Hematopoietic multipotent progenitor cell treated with erythropoietin and hydrocortisone succinate and interleukin-3 and kit ligand, for 8 days (in vitro differentiated cells): ENCODE measurements around the gene CES4A.
A peak's percentile ranks its signal among the peaks of the same experiment; 100 is the strongest.
"Not testable (repeated sequence)": the region's sequence is repeated elsewhere in the genome, so short reads cannot be mapped to it uniquely, and the experiment has no call there.

Experiments used
- DNase-seq: peaks from one replicate; pipeline ENCODE4 v3.0.0-alpha.2; 2015

The CES4A gene

DNA sequence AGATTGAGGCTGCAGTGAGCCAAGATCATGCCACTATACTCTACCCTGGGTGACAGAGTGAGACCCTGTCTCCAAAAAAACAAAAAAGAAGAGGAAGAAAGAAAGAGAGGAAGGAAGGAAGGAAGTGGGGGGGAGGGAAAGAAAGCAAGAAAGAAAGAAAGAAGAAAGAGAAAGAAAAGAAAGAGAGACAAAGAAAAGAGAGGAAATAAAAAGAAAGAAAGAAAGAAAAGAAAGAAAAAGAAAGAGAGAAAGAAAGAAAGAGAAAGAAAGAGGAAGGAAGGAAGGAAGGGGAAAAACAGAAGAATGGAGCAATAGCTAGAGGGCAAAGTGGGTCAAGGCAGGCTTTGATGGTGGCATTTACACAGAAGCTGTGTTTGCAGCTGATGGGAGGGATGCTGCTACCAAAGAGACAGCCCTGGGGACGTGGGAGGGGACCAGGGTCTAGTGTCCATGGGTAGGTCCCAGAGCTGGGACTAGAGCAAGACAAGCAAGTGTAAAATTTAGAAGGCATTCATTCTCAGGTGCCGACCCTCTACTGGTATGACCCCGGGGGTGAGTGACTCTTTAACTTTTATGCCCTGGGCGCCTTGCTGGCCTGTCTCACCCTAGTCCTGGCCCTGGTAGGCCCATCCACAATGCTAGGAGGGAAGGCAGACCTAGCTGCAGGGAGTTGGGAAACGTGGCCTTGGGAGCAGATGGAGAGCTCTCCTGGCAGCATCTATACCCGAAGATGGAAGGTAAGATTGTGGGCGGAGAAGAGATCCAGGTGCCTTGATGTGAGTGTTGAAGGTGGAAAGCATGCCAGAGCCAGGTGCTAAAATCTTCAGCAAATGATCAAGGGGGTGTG is 29.3 kb upstream of the CES4A start:
- DNase-seq: no peak

DNA sequence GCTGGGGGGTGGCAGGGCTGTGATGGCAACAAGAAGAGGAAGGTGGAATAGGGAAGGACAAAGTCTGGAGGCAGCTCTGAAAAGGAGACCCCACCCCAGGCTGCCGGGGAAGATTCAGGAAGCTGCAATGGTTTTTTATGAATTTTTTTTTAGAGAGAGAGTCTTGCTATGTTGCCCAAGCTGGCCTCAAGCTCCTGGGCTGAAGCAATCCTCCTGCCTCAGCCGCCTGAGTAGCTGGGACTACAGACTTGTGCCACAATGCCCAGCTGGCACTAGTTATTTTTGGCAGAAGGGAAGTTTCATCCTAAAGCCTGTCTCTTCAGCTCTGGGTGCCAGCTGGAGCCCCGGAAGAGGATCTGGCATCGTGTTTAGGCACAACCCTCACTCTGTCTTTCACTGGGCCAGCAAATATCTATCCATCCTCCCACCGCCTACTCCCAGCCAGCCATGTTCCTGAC is 28.7 kb upstream of the CES4A start:
- DNase-seq: no peak

DNA sequence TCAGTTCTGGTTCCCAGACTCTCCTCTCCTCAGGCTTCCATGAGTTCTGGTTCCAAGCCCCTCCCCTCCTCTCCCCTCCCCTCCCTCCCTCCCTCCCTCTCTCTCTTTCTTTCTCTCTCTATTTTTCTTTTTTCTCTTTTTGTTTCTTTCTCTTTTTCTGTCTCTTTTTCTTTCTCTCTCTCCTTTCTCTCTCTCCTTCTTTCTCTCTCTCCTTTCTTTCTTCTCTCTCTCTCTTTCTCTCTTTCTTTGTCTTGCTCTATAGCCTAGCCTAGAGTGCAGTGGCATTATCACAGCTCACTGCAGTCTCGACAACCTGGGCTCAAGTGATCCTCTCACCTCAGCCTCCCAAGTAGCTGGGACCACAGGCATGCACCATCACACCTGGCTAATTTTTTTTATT is 28.1 kb upstream of the CES4A start:
- no peak for DNase-seq

DNA sequence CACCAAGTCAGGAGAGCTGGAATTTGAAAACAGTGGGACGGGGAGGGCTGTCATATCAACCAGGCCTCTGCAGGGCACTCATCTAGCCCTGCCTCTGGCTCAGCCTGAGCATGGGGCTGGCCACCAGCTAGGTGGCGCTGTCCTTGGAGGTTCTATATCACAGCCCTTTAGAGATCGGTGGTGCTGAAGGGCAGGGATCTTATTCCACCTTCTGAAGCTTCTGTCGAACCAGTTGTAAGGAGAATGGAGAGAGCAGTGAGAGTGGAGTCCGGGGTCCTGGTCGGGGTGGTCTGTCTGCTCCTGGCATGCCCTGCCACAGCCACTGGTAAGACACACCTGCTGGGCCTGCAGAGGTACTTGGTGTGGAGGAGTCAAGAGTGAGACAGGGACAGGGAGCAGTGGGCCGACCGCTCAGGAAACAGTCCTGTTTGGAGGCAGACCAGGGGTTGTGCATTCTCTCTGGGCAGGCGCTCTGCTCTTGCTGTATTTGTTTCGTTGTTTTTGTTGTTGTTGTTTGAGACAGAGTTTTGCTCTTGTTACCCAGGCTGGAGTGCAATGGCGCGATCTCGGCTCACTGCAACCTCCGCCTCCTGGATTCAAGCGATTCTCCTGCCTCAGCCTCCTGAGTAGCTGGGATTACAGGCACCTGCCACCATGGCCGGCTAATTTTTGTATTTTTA is 27.2 kb upstream of the CES4A start, which contains the start of gene CES3:
CES3 (plus strand) TSS at position 202 of the 680 bp plus-strand sequence; CDS start at position 244, 42 bp downstream.
- DNase-seq: peak; percentile 79

DNA sequence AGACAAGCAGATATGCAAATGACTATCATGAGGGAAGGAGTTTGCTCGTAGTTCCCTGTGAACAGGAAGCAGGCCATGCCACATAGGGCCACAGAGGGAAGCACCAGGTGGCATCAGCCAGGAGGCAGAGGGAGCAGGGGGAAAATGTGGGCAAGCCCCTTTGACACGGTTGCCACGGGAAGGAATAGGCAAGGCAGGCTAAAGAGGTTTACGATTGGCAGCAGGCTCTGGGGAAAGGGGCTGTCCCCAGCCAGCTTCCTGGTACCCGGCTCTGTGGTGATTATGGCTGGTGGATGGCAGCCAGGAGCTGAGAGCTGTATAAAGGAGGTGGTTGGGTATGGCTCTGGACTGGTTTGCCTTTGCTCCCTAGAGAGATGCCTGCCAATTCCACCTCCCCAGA is 26.5 kb upstream of the CES4A start:
- DNase-seq: no peak

DNA sequence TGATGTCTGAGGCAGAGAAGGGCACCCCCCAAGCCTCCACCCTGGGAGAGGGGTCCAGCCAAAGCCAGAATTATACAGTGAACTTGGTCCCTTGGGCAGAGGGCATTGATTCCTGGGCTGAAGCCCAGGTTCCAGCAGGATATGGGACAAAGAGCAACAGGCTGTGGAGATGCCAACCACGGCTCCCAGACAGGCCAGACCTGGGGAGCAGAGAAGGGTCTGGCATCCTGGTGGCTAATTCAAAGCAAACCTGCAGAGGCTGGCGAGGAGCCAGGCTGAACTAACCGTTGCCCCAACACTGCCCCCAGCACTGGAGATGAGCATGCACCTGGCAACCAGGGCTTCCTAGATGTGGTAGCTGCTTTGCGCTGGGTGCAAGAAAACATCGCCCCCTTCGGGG is 24.3 kb upstream of the CES4A start:
- DNase-seq: no peak

DNA sequence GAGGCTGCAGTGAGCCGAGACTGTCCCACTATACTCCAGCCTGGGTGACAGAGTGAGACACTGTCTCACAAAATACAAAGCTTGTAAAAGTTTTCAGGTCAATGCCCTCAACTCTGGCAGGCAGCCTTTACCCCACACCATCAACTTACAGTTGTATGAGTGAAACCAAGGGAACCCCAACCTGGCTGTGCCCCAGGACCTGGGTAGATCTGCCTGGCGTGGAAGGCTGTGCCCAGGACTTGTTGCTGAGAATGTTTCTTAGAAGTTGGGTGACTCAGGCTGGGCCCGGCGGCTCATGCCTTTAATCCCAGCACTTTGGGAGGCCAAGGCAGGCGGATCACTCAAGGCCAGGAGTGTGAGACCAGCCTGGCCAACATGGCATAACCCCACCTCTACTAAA is 19.5 kb upstream of the CES4A start:
- DNase-seq: no peak

DNA sequence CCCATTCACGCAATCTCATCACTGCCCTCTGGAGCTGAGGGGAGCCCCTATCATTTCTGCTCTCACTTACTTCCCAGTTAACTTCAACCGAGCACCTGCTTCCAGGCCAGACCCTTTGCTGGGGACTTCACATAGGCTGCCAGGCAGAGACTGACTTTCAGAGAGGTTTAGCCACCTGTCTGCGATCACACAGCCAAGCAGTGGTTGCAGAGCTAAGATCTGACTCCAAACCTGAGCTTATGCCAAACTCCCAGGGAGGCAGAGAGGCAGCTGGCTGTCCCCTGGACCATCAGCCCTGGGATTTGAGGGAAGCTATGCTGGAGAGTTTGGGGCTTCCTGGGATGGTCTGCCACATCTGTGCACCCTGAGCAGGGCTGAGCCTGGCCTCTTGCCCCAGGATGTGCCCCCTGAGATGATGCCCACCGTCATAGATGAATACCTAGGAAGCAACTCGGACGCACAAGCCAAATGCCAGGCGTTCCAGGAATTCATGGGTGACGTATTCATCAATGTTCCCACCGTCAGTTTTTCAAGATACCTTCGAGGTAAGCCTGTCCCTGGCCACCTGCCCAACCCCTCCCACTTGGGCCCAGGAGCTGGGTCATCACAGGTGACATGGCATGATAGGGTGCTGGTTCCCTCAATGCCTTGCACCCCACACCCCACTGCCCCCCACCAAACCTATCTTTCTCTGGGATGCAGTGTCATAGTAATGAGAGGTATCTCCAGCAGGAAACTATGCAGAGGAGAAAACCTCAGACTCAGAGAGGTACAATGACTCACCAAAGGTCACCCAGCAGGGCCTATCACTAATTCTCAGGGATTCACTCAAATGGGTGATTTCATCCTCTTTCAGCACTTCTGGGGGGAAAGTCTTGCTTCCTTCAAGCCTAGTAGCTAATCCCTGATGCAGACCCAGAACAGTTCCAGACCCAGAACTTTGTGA is 17.3 kb upstream of the CES4A start:
- DNase-seq: no peak

DNA sequence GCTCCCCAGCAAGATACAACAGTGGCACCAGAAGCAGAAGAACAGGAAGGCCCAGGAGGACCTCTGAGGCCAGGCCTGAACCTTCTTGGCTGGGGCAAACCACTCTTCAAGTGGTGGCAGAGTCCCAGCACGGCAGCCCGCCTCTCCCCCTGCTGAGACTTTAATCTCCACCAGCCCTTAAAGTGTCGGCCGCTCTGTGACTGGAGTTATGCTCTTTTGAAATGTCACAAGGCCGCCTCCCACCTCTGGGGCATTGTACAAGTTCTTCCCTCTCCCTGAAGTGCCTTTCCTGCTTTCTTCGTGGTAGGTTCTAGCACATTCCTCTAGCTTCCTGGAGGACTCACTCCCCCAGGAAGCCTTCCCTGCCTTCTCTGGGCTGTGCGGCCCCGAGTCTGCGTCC is 15.4 kb upstream of the CES4A start:
- DNase-seq: no peak

DNA sequence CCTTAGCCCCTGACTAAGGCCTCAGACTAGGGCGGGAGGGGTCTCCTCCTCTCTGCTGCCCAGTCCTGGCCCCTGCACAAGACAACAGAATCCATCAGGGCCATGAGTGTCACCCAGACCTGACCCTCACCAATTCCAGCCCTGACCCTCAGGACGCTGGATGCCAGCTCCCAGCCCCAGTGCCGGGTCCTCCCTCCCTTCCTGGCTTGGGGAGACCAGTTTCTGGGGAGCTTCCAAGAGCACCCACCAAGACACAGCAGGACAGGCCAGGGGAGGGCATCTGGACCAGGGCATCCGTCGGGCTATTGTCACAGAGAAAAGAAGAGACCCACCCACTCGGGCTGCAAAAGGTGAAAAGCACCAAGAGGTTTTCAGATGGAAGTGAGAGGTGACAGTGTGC is 14.7 kb upstream of the CES4A start:
- DNase-seq: no peak

DNA sequence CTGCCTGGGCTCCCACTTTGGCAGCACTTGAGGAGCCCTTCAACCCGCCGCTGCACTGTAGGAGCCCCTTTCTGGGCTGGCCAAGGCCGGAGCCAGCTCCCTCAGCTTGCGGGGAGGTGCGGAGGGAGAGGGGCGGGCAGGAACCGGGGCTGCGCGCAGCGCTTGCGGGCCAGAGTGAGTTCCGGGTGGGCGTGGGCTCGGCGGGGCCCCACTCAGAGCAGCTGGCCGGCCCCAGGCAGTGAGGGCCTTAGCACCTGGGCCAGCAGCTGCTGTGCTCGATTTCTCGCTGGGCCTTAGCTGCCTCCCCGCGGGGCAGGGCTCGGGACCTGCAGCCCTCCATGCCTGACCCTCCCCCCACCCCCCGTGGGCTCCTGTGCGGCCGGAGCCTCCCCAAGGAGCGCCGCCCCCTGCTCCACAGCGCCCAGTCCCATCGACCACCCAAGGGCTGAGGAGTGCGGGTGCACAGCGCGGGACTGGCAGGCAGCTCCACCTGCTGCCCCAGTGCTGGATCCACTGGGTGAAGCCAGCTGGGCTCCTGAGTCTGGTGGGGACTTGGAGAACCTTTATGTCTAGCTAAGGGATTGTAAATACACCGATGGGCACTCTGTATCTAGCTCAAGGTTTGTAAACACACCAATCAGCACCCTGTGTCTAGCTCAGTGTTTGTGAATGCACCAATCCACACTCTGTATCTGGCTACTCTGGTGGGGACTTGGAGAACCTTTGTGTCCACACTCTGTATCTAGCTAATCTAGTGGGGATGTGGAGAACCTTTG is 14.0 kb upstream of the CES4A start:
- not testable (repeated sequence) for DNase-seq

DNA sequence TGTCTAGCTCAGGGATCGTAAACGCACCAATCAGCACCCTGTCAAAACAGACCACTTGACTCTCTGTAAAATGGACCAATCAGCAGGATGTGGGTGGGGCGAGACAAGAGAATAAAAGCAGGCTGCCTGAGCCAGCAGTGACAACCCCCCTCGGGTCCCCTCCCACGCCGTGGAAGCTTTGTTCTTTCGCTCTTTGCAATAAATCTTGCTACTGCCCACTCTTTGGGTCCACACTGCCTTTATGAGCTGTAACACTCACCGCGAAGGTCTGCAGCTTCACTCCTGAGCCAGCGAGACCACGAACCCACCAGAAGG is 13.5 kb upstream of the CES4A start:
- peak; percentile 16 for DNase-seq

DNA sequence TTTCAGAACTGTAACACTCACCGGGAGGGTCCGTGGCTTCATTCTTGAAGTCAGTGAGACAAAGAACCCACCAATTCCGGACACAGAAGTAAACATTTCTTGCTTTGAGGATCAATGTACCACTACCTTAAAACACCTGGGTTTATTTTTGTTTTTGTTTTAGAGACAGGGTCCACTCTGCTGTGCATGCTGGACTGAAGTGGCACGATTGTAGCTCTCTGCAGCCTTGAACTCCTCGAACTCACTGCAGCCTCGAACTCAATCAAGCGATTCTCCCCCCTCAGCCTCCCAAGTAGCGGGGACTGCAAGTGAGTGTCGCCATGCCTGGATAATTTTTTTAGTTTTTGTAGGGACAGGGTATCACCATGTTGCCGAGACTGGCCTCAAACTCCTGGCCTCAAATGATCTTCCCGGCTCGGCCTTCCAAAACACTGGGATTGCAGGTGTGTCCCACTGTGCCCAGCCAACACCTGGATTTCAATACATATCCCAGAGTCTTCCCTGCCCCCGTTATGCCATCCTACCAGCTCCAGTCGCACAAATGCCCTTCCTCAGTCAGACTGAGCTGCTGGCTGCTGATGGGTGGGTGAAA is 13.0 kb upstream of the CES4A start:
- DNase-seq: no peak

DNA sequence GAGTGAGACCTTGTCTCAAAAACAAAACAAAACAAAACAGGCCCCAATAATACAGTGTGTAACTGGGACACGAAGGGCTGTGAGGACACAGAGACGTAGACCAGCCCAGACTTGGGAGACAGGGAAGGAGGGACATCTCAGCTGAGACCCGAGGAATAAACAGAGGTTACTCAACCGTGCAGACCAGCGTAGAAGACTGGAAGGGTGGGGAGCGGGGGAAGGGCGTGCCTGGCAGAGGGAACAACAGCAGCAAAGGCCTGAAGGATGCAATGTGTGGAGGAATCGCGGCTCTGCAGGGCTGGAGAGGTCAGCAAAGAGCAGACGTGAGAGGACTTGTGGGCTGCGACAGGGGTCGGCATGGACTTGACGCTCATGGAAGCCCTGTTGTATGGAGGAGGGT is 11.6 kb upstream of the CES4A start:
- no peak for DNase-seq

DNA sequence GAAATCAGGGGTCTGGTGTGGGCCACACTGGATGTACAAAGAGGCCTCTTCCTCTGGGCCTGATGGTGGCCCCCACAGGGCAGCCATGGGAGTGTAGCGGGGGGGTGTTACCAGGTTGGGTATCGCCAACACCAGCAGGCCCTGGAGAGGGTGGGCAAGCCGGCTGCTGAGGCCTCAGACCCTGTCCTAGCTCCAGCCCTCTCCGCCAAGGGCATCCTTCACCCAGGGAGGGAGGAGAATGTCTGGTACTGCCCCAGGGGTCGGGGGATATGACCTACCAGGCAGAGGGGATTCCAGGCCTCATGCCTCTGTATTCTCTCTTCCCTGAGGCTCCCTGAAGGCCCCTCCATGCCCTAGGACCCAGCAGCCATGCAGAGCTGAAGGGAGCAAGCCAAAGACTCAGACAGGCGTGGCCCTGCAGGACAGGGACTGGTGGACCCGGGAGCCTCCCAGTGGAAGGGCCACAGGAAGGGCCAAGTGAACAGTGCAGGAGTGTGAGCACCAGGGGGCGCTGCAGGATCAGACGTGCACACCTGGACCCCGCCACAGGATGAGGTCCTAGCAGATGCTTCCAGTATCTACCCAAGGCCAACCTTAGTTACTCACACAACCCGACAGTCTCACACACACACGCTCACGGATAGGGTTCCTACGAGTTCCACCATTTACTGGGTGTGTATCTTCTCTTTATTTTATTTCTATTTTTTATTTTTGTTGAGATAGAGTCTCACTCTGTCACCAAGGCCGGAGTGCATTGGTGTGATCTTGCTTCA is 10.9 kb upstream of the CES4A start:
- DNase-seq: peak; percentile 80

DNA sequence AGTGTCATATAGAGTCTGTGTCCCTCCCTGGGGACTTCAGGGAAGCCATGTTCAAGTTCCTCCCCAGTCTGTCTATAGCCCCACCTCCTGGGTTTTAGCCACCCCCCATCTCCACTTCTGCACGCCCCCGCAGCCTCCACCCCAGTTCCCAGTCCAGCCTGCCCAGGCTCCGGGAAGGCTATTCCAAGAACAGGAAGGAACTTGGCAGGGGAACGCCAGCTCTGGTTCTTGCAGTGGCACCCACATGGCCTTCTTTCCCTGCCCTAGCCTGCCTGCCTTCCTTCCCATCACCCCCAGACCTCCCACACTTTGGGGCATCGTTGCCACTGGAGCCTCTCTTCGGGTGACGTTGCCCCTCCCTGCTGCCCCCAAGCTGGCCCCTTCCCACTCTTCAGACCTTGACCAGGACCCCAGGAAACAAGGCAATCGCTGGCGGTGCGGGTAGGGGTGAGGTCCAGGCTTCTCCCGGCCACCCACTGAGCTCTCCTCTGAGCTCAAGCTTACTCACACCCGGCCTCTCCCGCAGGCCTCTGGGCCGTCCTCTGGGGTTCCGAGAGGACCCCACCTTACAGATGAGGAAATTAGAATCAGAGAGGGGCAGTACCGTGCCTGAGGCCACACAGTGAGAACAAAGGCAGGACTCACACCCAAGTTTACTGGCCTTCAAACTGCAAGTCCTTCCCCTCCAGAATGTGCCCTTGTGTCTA is 9.2 kb upstream of the CES4A start:
- DNase-seq: no peak

DNA sequence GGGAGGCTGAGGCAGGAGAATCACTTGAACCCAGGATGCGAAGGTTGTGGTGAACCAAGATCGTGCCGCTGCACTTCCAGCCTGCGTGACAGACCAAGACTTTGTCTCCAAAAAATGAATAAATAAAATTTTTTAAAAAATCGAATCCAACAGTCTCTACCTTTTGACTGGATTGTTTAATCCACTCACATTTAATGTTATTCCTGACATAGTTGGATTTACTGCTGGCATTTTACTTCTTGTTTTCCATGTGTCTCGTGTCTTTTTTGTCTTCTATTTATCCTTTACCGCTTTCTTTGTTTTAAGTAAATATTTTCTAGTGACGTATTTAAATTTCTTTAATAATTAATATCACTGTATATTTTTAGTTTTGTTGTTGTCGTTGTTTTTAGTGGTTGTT is 5.4 kb upstream of the CES4A start:
- DNase-seq: no peak

DNA sequence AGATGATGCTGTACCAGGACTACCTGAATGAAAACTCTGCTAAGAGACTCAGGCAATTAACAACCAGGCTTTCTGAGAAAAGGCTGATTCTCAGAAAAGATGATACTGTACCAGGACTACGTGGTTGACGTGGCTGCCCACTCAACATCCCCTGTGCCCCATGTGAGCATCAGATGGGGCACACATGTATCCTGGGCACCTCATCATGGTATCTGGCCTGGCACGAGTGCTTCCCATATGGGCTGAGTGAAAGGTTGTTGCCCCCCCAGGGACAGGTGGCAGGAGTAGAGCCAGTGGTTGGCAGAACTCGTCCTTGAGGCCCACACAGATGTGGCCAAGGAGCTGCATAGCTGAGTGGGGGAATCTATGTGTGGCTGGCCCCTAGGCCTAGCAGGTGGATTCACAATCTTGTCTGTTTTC is 3.5 kb upstream of the CES4A start:
- DNase-seq: no peak

DNA sequence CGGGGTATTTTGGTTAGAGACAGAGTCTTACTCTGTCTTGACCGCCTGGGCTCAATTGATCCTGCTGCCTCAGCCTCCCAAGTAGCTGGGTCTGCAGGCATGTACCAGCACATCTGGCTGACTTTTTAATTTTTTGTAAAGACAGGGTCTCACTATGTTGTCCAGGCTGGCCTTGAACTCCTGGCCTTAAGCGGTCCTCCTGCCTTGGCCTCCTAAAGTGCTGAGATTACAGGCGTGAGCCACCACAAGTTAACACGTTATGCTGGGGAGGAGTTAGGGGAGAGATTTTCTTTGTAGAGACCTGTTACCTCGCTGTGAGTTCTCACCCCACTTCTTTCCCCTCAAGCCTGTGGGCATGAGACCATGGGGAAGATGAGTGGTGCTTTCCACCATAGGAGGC is 1.8 kb upstream of the CES4A start:
- DNase-seq: no peak

DNA sequence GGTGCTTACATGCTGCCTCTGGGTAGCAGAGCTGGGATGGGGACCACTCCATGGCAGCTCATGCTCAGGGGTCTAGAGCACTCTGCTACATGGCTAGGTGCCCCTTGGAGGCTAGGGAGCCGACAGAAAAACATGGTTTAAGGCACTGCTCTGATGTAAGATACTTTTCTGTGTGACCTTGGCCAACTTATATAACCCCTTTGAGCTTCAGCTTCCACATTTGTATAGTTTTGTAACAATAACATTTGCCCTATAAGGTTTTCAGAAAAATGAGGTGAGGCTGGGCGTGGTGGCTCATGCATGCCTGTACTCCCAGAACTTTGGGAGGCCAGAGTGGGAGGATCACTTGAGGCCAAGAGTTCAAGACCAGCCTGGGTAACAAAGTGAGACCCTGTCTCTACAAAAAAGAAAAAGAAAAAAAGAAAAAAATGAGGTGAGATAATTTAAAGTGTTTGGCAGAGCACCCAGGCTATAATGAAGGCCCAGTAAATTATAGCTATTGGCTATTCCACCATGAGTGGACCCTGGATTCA is 3.2 kb downstream of the CES4A start:
- DNase-seq: no peak
